ENCODE data around the gene SLC38A3.

The SLC38A3 gene

DNA sequence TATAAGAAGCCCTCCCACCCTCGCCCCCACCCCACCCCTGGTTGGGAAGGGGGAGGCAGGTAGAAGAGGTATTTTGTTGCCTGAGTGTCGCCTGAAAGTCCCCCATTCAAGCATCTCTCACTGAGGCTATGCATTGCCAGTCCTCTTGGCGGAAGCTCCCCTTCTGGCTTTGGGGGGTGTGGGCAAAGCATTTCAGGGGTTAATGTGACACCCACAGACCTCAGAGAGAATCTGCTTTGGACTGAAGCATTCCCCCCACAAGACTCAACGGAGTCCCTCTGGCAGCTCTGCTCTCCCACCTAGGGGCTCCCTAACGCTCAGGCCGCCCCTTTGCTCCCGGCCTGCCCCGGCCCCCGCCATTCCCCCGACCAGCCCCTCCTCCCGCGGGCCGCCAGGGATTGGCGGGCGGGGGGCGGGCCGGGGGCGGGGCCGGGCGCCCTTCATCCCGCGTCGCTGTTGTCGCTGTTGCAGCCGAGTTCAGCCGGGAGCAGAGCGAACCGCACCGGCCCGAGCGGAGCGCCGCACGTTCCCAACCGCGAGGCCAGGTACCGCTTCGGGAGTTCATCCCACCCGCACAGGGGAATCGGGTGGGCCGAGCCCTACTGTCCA, at the start of gene SLC38A3:
TSS of gene SLC38A3 (plus strand) at position 468 of the 609 bp plus-strand sequence. CDS start 8,929 bp downstream, outside the sequence.
- DNase-seq (ENCODE audit: low read depth), result no peak

DNA sequence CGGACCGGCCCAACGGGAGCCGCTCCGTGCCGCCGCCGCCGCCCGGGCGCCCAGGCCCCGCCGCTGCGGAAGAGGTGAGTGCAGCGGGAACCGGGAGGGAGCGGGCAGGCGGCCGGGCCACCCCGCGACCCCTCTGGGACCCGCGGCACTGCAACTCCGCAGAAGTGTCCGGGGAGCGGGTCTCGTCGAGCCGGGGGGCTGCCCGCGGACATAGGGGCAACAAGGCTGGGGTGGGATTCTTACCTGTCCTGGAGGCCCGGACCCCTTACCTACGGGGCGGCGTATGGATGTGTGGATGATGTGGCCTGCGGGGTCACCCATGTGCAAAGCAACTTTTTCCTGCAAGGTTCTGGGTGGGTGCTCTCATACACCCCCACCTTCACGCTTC, 49.6 kb upstream of the SLC38A3 start:
- DNase-seq (ENCODE audit: low read depth), result no peak

DNA sequence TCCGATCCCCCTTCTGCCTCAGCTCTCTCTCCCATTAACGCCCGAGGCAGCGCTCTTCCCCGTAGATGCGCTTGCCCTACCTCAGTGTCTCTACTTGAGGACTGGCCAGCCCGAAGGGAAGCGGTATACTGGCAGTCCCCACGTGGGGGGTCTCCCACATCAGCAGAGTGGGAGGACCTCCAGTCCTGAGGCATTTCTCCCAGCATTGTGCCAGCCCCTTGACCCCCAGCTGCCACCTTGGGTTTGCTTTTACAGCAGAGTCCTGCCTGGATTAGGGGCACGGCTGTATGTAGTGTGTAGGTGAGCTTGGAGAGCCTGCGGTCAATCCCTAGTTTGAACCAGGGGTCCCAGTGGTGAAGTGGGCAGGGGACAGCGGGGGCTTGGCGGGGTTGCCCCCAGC, 49.2 kb upstream of the SLC38A3 start:
- no peak for DNase-seq (ENCODE audit: low read depth)

DNA sequence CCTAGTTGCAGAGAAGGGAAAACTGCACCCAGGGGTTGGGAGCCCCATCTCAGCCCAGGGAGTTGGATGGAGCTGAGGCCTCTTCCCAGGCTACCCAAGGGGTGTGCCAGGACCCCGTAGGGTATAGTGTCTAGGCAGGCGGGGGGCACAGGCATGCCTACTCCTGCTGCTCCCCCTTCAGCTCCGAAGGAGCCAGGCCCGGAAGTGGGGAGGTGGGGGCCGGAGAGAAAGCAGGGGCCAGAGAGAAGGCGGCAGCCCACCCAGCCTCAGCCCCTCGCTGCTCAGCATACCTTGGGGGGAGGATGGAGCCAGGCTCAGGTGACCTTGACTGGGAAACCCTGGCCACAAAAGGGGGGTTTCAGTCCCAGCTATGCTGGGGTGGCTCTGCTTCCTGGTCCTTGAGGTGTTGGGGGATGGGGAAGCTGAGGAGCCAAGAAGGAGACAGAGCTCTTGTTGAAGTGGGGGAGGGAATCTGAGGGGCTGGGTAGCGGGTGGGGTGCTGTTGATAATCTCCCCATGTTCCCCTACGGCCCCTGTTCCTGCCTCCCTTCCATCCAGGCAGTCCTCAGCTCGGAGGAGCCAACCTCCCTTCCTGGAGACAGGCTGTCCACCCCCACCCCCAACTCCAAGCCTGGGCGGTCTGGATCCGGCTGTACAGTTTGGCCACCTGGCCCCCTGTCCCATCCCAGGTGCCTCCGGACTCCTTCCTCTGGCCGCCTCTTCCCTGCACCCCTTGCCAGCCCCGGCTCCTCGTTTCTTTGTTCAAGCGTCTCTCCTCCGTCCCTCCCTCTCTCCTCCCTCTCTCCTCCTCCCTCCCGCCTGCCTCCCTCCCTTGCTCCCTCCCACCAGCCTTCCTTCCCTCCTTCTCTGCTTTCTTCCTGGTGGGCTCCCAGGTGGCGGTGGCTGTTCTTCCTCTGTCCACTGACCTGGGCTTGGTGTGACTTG, 48.2 kb upstream of the SLC38A3 start:
- DNase-seq (ENCODE audit: low read depth), result no peak

DNA sequence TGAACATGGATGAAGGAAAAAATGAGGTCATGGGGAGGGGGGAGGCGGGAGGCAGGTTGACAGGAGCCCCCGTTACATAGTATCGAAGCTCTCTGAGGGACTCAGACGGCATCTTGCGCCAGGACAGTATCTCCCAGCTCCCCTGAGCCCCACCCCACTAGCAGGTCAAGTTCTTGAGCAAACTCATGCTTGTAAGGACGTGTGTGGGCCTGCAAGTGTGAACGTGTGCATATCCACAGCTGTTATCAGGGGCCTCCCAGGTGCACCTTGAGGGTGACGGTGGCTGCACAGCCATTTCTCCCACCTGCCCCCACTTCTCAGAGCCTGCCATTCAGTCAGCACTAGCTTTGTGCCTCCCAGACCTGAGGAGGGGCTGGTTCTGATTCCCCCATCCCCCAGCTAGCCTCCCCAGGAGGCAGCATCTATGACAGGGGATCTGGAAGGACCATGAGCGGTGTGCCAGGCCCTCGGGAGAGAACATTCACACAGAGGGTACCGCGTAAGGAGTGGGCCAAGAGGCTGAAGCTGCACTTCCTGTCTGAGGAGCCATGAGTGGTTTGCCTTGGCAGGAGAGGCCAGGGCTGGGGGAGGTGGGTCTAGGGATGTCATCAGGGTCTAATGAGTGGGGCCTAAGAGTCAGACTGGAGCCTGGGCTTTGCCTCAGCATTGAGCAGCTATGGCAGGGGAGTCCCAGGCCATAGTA, 47.1 kb upstream of the SLC38A3 start:
- no peak for DNase-seq (ENCODE audit: low read depth)

DNA sequence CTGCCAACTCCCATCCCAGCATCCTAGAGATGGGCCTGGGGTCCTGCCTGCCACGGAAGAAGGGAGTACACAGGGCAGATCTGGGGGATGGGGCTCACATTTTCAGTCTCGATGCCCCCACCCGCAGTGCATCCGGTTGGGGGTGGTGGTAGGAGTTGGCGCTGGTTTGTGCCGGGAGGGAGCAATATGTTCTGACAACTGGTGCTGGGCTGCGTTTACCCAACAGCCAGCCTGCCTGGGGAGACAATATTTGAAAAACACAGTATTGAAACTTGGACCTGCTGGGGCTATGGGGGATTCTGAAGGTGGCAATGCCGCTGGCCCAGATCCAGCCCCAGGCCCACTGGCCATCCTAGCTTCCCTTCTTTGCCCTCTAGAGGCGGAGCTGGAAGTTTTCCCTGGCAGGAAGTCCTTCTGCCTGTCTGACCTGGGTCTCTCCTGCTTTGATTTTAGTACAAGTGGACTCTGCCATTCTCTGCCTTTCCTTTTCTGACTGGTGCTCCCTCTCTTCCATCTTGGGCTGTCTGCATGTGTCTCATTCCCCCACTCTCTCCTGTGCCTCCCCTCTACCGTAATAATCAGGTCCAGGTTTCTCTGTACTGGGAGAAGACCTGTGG, 46.4 kb upstream of the SLC38A3 start:
- DNase-seq (ENCODE audit: low read depth), result no peak

DNA sequence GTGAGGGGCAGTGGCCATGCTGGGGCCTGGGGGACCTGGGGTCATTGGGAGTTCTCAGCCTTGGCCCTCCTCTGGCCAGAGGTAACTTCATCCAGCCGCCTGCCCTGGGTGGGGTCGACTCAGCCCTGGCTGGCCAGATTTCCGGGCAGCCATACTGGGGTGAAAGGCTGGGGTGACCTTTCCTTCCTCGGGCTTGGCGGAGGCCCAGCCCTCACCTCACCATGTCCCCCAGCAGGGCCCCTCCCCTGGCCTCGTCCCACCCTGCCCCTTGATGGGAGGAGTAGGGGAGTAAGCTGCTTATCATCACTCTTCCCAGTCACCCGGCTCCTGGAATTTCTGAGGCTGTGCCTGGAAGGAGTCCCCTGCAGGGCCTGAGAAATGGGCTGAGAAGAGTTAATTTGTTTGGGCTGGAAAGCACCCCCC, 44.5 kb upstream of the SLC38A3 start:
- DNase-seq (ENCODE audit: low read depth), result no peak

DNA sequence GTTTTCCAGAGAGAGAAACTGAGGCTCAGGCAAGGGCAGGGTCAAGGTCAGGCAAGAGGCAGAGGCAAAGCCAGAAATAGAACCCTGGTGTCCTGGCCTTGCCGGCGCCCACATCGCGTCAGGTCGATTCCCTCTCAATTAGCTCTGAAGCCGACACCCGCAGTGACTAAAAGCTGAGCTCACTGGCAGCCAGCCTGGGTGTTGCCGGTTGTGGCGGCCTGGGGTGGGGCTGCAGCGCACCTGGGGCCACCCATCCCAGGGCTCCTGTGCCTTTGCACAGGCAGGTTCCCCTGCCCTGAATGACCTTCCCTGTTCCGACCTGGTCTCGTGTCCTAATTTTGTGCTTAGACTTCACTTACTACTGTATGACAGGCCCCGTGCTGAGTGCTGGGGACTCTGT, 43.8 kb upstream of the SLC38A3 start:
- DNase-seq (ENCODE audit: low read depth), result no peak

DNA sequence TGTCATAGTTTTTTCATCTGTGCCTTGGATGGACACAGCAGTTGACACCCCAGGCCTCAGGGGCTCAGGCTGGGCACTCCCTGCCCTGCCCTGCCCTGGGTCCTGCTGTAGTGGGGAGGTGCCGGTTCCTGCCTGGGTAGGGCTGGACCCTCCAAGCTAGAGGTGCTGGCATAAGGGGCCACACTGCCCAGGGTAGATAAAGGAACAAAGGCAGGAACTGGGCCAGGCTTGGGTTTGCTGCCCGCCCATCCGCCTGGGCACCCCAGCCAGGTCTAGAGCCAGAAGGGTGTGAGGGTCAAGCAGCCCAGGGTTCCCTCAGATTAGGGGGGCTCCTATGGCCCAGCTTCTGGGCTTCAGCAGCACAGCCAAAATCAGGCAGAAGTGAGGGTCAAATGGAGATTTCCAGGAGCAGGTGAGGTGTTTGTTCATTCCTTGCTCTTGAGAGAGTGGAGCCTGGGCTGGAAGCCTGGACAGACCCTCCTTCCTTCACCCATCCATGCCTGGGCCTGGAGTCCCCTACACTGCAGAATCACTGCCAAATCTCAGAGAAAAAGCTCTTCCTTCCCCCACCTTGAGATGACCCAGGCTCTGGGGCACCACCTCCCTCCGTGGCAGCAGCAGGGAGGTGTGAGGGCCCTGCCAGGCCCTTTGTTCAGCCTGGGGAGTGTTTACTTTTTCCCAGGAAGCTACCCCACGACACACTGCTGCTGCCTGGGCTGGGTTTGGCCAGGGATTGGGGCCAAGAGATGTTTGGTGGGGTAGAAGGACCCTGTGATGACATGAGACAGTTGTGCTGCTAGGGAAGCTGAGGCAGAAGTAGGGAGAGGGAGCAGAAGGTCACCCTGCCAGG, 42.8 kb upstream of the SLC38A3 start:
- DNase-seq (ENCODE audit: low read depth), result no peak

DNA sequence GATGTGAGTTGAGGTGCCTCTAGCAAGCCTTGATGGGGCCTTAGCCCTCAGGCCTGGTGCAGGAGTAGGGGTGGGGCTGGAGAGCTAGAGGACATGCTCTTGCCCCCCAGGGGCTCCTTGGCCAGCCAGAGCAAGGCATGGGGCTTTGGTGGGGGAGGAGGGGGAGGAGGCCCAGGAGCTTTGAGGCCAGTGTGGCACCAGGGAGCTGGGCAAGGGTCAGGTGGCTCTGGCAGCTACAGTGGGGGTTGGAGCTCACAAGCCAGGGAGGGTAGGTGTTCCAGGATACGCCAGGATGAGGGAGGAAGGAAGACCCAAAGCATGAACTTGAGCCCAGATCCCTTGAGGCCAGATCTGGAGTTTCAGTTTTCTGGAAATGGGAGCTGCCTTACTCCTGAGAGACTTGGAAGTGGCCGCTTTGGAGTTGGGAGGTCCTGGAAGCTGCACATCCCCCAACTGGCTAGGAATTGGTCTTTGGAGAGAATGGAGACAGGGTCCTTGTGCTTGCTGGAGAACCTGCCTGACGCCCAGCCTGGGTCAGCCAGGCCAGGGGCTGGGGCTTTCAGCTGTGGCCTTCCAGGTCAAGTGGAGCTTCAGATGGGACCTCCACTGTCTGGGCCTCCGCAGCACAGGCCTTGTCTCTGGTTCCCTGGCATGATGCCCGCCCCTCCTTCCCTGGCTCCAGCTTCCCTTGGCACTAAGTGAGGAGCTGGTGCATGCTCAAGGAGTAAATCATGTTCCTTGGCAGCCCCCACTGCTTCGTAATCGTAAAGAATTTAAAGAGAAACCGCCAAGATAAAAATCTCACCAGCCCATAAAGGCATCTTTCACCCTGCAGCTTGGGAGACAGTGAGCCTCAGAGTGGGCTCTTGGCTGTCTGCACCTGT, 41.3 kb upstream of the SLC38A3 start:
- peak; percentile 24 for DNase-seq (ENCODE audit: low read depth)

DNA sequence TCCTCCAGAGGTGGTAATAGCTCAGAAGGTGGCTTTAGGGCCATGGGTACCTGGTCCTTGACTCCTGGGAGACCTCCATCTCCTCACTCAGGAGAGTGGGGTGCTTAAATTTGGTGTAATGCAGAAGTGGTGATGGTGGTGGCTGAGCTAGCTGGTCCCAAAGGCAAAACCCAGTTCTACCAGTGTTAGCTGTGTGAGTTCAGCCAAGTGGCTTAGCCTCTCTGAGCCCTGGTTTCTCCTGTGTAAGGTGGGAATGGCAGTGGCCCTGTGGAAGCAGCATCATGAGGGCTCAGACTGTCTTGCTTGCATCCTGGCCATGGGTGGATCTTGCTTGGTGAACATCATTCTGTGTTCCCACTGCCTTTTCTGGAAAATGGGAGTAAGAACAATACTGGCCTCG, 40.6 kb upstream of the SLC38A3 start:
- DNase-seq (ENCODE audit: low read depth), result no peak

DNA sequence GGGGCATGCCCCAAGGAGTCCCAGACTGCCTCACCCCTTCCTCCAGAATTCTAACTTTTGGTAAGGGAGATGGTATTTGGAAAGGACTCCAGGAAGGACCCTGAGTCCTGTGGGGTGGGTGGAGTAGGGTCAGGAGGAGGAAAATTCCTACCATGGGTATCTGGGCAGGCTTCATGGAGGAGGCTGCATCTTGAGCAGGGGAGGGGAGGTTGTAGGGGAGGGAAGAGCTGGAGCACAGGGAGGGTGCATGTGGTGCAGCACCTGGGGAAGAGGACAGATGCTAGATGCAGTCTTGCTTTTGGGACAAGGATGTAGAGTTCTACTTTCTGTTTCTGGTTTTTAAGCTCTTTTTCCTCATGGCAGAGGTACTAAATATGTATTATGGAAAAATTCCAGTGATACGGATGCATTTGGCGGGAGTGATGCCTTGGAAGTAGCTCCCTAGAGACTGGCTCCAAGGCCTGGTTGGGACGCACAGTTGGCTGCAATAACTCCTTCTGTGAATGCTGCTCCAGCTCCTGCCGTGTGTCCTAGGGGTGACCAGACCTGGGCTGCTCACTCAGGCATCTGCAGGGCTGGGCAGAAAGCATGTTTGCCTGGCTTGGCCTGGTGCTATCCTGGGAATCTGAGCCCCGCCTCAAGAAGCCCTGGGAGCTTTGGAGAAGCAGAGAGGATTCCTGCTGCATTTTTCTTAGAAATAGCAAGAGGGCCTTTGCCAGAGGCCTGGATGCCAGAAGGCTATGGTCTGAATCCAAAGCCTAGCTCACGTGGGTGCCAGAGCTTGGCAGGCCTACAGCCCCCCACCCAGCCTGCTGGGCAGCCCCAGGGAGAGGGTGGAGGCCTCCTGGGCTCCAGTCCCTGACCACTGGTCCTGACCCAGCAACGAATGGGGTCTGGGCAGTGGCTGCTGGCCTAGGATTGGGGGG, 39.8 kb upstream of the SLC38A3 start:
- no peak for DNase-seq (ENCODE audit: low read depth)

DNA sequence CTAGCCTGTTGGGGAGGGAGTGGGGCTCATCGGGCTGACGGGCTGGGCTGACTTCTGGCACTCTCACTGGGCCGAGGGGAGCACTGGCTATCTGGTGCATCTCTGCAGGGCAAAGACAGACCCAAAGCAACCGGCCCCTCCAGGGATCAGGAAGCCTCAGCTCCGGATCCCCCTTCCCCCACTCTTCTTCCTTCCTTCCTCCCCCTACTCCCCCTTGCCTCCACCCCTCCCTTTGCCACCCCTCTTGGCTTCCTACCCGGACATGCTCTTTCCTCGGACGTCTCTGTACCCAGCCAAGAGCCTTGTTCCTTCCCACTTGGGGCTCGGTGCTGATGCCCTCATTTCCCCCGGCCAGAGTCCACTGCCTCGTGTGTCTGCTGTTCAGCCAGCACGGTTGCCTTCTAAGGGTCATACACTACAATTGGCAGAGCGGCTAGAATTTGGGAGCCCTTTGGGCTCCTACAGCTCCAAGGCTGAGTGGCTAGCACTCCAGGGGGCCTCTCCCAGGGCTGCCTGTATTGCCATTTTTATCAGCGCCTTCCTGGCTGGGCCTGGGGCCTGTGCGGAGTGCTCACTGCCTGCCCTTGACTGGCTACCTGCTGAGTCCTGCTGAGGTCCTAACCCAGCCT, 39.0 kb upstream of the SLC38A3 start:
- DNase-seq (ENCODE audit: low read depth), result no peak

DNA sequence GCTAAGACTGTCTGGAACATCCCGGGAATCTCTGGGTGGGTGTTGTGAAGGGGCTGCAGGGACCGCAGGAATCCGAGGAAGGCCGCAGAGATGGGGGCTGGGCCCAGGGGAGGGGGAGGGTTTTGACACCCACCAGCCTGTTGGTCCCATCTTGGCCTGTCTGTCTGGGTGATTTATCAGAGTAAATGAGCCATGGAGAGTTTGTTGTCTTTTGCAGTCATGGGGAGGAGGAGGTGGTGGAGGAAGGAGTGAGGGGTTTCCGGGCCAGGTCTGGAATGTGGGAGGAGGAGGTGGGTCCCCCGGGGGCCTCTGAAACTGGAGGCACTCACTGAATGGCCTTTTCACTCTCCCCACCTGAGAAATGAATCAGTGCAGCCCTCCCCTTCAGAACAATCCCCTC, 38.5 kb upstream of the SLC38A3 start:
- DNase-seq (ENCODE audit: low read depth), result no peak

DNA sequence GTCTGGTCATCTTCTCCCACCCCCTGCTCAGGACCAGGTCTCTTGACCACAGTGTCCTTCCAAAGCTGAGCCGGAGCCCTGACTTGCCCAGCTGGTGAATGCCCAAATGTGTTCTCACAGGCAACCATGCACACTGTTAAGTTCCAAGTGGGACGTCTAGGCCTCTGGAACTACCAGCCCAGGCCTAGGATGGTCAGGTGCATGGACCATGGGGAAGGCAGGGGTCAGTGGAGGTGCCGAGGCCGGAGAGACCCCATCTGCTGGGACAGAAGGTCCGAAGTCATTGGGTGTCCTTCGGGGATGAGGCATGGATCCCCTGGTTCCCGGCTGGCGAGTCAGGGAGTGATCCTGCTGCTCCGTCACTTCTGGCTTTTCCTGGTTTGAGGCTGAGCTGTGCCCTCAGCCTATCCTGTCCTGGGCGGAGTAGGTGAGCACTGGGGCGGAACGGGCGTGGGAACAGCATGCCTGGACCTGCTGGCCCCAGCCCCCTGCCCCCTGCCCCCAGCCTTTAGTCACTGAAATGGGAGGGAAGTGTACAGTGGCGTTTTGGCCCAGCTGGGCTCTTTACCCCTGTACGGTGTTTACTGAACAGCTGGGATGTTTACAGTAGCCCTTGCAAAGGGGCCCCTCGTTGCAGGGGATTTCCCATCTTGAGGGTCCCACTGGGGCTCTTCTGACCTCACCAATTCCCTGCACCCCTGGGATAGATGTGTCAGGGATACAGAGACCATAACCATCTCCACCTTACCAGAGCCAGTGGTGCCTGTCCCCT, 37.8 kb upstream of the SLC38A3 start:
- no peak for DNase-seq (ENCODE audit: low read depth)

DNA sequence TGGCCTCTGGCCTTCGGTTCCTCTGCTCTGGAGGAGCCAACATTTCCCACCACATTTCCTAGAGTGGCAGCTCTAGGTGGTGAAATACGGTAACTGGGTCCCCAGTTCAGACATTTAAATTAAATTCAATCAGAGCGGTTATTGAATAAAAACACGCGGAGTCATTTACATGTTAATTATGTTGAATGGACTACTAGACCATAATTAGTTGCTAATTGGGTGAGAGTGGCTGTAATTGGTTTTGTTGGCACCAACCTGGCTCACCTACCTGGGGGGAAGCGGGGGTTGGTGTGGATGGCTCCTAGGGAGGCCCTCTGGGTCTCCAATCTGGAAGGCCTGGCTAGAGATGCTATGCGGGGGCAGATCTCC, 37.2 kb upstream of the SLC38A3 start:
- DNase-seq (ENCODE audit: low read depth), result no peak

DNA sequence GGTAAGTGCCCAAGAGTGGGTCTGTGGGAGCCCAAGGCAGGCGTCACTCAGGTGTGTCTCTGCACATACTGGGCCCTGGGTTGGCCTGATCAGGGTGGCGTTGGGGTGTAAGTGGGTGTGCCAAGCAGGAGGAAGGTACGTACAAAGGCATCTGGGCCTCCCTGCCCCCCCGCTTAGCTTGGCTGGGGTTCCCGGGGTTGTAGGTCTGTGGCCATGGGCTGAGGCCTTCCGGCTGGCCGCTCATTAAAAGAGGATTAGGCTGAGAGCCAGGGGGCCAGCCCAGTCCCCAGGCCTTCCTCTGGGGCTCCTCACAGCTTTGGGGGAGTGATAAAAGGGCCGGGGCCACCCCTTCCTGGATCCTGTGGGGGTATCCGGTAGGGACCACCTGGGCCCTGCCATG, 36.7 kb upstream of the SLC38A3 start:
- no peak for DNase-seq (ENCODE audit: low read depth)

DNA sequence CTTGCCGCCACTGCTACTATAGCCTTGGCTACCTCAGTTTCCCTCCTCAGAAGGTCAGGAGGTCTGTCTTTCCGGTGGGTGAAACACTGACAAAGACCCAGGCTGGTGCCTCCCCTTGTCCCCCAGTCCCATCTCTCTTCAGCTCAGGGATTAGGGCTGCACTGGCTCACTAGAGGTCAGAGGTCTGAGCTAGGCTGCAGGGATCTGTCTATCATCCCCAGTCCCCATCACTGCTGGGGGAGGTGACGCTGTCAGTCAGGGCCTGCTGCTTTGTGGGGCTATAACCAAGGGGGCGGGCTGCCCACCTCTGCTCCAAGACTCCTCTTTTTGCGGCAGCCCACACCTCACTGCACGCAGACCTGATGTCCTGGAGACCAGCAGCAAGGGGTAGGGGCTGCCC, 36.3 kb upstream of the SLC38A3 start:
- DNase-seq (ENCODE audit: low read depth), result no peak

Data from non-pigmented ciliary epithelial cell (primary cell).